HepG2 (cell line): ENCODE results near the gene C1orf115. TPM values are rescaled to one million over a fixed set of nuclear protein-coding genes. Genes with fewer than 3 reads are reported as not detected.

ENCODE experiments used
- BRD4 ChIP-seq: sonication (generic); formaldehyde crosslinking; IDR thresholded peaks from 2 replicates; pipeline ENCODE4 v1.4.0; 2020; ENCODE audit warnings: missing genetic modification reagents
- CEBPZ ChIP-seq: IDR thresholded peaks from 2 replicates; pipeline ENCODE4 v1.6.1; 2012; ENCODE audit warnings: low read length, improper control_type of control experiment
- ZBTB39 ChIP-seq: sonication (generic); formaldehyde crosslinking; IDR thresholded peaks from 2 replicates; pipeline ENCODE4 v1.5.0; 2020; ENCODE audit warnings: missing genetic modification reagents
- ZNF282 ChIP-seq: fragments of 450-650 bp; IDR thresholded peaks from 2 replicates; pipeline ENCODE4 v1.6.1; 2018; ENCODE audit not compliant: partially characterized antibody
- ZNF407 ChIP-seq: sonication (generic); formaldehyde crosslinking; IDR thresholded peaks from one replicate; pipeline ENCODE4 v1.5.1; 2020; ENCODE audit warnings: mild to moderate bottlenecking, missing genetic modification reagents; ENCODE audit errors: not compliant biosample characterization
- ZNF557 ChIP-seq: sonication (generic); formaldehyde crosslinking; IDR thresholded peaks from 2 replicates; pipeline ENCODE4 v1.4.0; 2020; ENCODE audit warnings: missing genetic modification reagents
- ZNF570 ChIP-seq: sonication (generic); formaldehyde crosslinking; IDR thresholded peaks from 2 replicates; pipeline ENCODE4 v1.4.0; 2020; ENCODE audit warnings: mild to moderate bottlenecking, missing genetic modification reagents, borderline replicate concordance
- ZNF646 ChIP-seq: sonication (generic); formaldehyde crosslinking; IDR thresholded peaks from 2 replicates; pipeline ENCODE4 v1.9.0; 2021; ENCODE audit warnings: mild to moderate bottlenecking, missing genetic modification reagents
- ZNF850 ChIP-seq: sonication (generic); formaldehyde crosslinking; conservative IDR thresholded peaks from 2 replicates; pipeline ENCODE4 v1.9.0; 2021; ENCODE audit warnings: mild to moderate bottlenecking, missing genetic modification reagents
- polyA plus RNA-seq, 8 experiments: library from polyadenylated mRNA; depleted of rRNA in 3 of 8; stranded (reverse) in 7 of 8; unstranded in 1 of 8; fragments of >200 nt; fragmentation: Illumina TruSeq in 4 of 8; extraction: Trizol in 4 of 8; gene quantifications; 2 replicates each; pipeline versions ENCODE4 v1.2.1 to v1.2.3, GENCODE V29; 2011 to 2016; ENCODE audit warnings: low read depth in 4 of 8, missing spikeins in 1 of 8, mixed read lengths in 1 of 8; ENCODE audit not compliant: insufficient read depth in 1 of 8
- total RNA-seq, 5 experiments: library from RNA; depleted of rRNA; stranded (reverse); fragments of >200 nt; fragmentation: Illumina TruSeq; extraction: Trizol; gene quantifications; 2 replicates each; pipeline ENCODE4 v1.2.3, GENCODE V29; 2016; ENCODE audit warnings: low read depth in 1 of 5

Gene C1orf115
- total and polyA plus RNA-seq, 2 of the 13 experiments (the other 11 are each of a cell fraction or from before 2014, with no cell fraction given): 25.2 to 85.9 TPM

- TF ChIP-seq CEBPZ (no peak), ZNF570 (CRISPR knock-in tag) (no peak), ZNF282 (no peak), ZNF646 (CRISPR knock-in tag) (no peak), ZNF850 (CRISPR knock-in tag) (no peak), ZNF557 (CRISPR knock-in tag) (no peak), BRD4 (CRISPR knock-in tag) (no peak), ZNF407 (CRISPR knock-in tag) (no peak), ZBTB39 (CRISPR knock-in tag) (no peak)
Measured at GRCh38 chr1:220698607-220699016, 8.4 kb downstream of the C1orf115 start (continued).
